Measurements from ENCODE around the gene DPYD. TPM values are rescaled to one million over a fixed set of nuclear protein-coding genes. Genes with fewer than 3 reads are reported as not detected.

Gene DPYD
- total and polyA plus RNA-seq, 4 donors: 17.7 to 99.3 (median 74.4) TPM

DNA sequence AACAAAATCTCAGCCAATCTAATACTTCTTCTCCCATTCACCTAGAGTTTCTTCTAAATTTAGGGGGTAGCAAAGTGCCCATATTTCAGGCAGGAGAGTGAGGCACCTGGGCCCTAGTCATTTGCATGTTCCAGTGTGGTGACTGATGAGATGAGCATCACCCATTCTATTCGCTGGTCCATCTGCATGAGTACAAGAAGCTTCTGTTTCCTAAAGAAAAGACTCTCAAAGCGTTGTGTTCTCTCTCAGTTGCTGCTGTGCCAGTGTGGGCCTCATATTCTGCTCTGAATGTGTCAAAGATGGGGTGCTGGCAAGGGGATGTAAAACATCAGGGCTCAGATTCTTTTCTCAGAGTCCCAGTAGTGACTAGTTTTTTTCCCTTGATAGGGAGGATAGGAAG is 16.1 kb upstream of the DPYD start:
- no peak overlapping the region for H3K9ac ChIP-seq (ENCODE audit: insufficient read depth in 1 of 2, low read length in 2 of 2)
- no peak for DNase-seq
- no peak for ATAC-seq (ENCODE audit: insufficient read depth, low FRiP score)
- TF ChIP-seq, protein P1, sequence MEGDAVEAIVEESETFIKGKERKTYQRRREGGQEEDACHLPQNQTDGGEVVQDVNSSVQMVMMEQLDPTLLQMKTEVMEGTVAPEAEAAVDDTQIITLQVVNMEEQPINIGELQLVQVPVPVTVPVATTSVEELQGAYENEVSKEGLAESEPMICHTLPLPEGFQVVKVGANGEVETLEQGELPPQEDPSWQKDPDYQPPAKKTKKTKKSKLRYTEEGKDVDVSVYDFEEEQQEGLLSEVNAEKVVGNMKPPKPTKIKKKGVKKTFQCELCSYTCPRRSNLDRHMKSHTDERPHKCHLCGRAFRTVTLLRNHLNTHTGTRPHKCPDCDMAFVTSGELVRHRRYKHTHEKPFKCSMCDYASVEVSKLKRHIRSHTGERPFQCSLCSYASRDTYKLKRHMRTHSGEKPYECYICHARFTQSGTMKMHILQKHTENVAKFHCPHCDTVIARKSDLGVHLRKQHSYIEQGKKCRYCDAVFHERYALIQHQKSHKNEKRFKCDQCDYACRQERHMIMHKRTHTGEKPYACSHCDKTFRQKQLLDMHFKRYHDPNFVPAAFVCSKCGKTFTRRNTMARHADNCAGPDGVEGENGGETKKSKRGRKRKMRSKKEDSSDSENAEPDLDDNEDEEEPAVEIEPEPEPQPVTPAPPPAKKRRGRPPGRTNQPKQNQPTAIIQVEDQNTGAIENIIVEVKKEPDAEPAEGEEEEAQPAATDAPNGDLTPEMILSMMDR (IDR thresholded peaks at IDR 0.05; ENCODE audit: control extremely low read depth, extremely low read depth): no peak
- H3K4me1 ChIP-seq (ENCODE audit: control insufficient read depth in 5 of 5, insufficient read depth in 5 of 5, low read length in 5 of 5): peaks cover 0 to 5% (median 0%) of the 10 kb centered on the region in 5 donors
- no peak overlapping the region for H3K4me3 ChIP-seq
- no peaks in the 10 kb centered on the region for H3K27me3 ChIP-seq (ENCODE audit: control insufficient read depth in 3 of 3, insufficient read depth in 3 of 3, low read length in 2 of 3)
- H3K36me3 ChIP-seq (ENCODE audit: control insufficient read depth in 4 of 4, insufficient read depth in 4 of 4, low read length in 4 of 4): no peaks in the 10 kb centered on the region
- H3K9me3 ChIP-seq (ENCODE audit: control insufficient read depth in 4 of 4, insufficient read depth in 3 of 4, low read length in 3 of 4): peaks cover 0 to 1% (median 0%) of the 10 kb centered on the region in 4 donors
- no peak overlapping the region for H3K27ac ChIP-seq (ENCODE audit: low read depth in 1 of 2, low read length in 1 of 2)
- 88% methylated on average over 2 of the region's 2 CpGs for WGBS, 2 donors

DNA sequence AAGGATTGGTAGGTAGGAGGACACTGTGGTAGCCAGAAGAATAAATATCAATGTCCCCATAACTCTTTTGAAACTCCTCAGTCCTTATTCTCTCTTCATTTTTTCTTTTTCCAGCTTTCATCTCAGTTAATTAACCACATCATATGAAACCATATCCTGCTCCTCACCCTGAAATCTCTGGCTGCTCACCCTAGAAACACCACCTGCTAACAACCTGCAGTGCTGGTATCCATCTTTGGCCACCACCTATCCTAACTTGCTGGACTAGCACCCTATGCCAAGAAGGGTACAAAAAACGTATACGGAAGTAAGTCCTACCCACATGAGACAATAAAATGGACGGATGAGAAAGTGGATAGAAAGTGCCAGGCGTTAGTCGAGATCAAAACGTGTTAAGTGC is 13.7 kb upstream of the DPYD start:
- H3K27ac ChIP-seq (ENCODE audit: low read depth in 1 of 2, low read length in 1 of 2): no peak overlapping the region
- H3K9me3 ChIP-seq (ENCODE audit: control insufficient read depth in 4 of 4, insufficient read depth in 3 of 4, low read length in 3 of 4): peaks cover 0 to 1% (median 0%) of the 10 kb centered on the region in 4 donors
- no peaks in the 10 kb centered on the region for H3K36me3 ChIP-seq (ENCODE audit: control insufficient read depth in 4 of 4, insufficient read depth in 4 of 4, low read length in 4 of 4)
- no peaks in the 10 kb centered on the region for H3K27me3 ChIP-seq (ENCODE audit: control insufficient read depth in 3 of 3, insufficient read depth in 3 of 3, low read length in 2 of 3)
- no peak overlapping the region for H3K4me3 ChIP-seq
- ATAC-seq (ENCODE audit: insufficient read depth, low FRiP score) (no peak), DNase-seq (no peak)
- WGBS, 2 donors: 91 to 98% methylated on average over 6 of the region's 6 CpGs
- H3K9ac ChIP-seq (ENCODE audit: insufficient read depth in 1 of 2, low read length in 2 of 2): no peak overlapping the region
- TF ChIP-seq, protein P1 (IDR thresholded peaks at IDR 0.05; ENCODE audit: control extremely low read depth, extremely low read depth): no peak
- peaks cover 0 to 5% (median 0%) of the 10 kb centered on the region in 5 donors for H3K4me1 ChIP-seq (ENCODE audit: control insufficient read depth in 5 of 5, insufficient read depth in 5 of 5, low read length in 5 of 5)

DNA sequence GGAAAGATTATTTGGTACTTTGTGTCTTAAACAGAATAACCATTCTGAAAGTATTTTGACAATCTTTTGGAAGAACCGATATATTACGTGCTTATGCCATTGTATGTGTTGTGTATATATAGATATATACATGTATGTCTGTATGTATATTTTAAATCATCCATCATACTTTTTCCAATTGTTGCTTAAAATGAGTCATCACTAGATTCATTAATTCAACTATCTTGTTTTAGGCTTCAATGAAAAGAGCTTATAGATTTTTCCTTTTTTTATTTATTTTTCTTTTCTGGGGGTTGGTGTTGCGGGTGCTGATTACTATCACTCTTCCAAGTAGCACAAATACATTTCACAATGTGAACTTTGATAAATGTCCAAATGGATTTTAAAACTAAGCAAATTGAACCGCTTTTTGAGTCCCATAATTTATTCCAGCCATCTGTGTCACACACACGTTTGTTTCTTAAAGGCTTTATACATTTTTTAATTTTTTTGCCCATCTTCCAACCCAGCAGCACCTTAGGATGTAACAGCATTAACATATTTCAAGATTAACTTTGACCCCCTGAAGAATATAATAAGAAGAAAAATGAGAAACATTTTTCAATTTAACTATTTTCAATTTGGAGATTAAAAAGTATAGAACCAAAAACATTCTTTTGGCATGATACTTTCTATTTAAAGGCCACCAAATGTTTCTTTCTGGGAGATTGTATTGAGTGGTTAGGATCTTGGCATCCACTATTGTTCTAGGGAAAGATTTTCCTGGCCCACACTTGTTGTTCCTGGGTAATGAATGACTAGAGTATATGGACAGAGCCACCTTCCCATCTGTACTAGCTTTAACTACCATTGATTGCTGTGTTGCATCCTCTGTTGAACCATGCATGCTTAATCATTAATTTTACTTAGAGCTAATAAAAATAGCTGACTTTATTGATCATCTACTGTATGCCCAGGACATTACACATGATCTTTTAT is 9.3 kb upstream of the DPYD start:
- Histone ChIP-seq H3K27ac (ENCODE audit: low read depth in 1 of 2, low read length in 1 of 2) (no peak overlapping the region), H3K4me1 (ENCODE audit: control insufficient read depth in 5 of 5, insufficient read depth in 5 of 5, low read length in 5 of 5) (peaks cover 0 to 5% (median 0%) of the 10 kb centered on the region in 5 donors), H3K9me3 (ENCODE audit: control insufficient read depth in 4 of 4, insufficient read depth in 3 of 4, low read length in 3 of 4) (peaks cover 0 to 1% (median 0%) of the 10 kb centered on the region in 4 donors), H3K36me3 (ENCODE audit: control insufficient read depth in 4 of 4, insufficient read depth in 4 of 4, low read length in 4 of 4) (no peaks in the 10 kb centered on the region), H3K4me3 (no peak overlapping the region), H3K9ac (ENCODE audit: insufficient read depth in 1 of 2, low read length in 2 of 2) (no peak overlapping the region), H3K27me3 (ENCODE audit: control insufficient read depth in 3 of 3, insufficient read depth in 3 of 3, low read length in 2 of 3) (no peaks in the 10 kb centered on the region)
- WGBS, 2 donors: 77% methylated on average over 5 of the region's 5 CpGs
- no peak for DNase-seq
- TF ChIP-seq, protein P1 (IDR thresholded peaks at IDR 0.05; ENCODE audit: control extremely low read depth, extremely low read depth): no peak
- no peak for ATAC-seq (ENCODE audit: insufficient read depth, low FRiP score)

All from lung (tissue), 12 donors.